H9 (cell line): ENCODE measurements around the gene MYRF. TPM values are rescaled to one million over a fixed set of nuclear protein-coding genes. Genes with fewer than 3 reads are reported as not detected.

Source experiments
- DNase-seq: peaks from one replicate; pipeline ENCODE4 v3.0.0-alpha.2; 2017
- H2AFZ ChIP-seq: one replicate; pipeline ENCODE4 v1.6.1; 2013; ENCODE audit warnings: mild to moderate bottlenecking, low read length, control low read depth, moderate library complexity
- H2AK5ac ChIP-seq: 2 replicates; pipeline ENCODE4 v1.6.1; 2013; ENCODE audit warnings: low read length, control low read depth, mixed read lengths; ENCODE audit not compliant: insufficient read length
- H2BK120ac ChIP-seq: one replicate; pipeline ENCODE4 v1.6.1; 2013; ENCODE audit warnings: low read depth, mild to moderate bottlenecking, low read length, control low read depth, inconsistent platforms; ENCODE audit not compliant: poor library complexity, severe bottlenecking
- H2BK12ac ChIP-seq: 2 replicates; pipeline ENCODE4 v1.6.1; 2013; ENCODE audit warnings: low read length, control low read depth, mixed read lengths, low read depth; ENCODE audit not compliant: insufficient read length
- H2BK15ac ChIP-seq: 2 replicates; pipeline ENCODE4 v1.6.1; 2013; ENCODE audit warnings: low read depth, low read length, control low read depth
- H2BK20ac ChIP-seq: one replicate; pipeline ENCODE4 v1.6.1; 2013; ENCODE audit warnings: low read depth, mild to moderate bottlenecking, low read length, control low read depth, inconsistent platforms; ENCODE audit not compliant: poor library complexity, severe bottlenecking
- H2BK5ac ChIP-seq: 2 replicates; pipeline ENCODE4 v1.6.1; 2013; ENCODE audit warnings: low read length, control low read depth, mixed read lengths; ENCODE audit not compliant: insufficient read length
- H3K14ac ChIP-seq: 2 replicates; pipeline ENCODE4 v1.6.1; 2013; ENCODE audit warnings: low read length, control low read depth; ENCODE audit not compliant: insufficient read depth
- H3K18ac ChIP-seq: 2 replicates; pipeline ENCODE4 v1.6.1; 2013; ENCODE audit warnings: low read depth, mild to moderate bottlenecking, mixed read lengths, low read length, control low read depth; ENCODE audit not compliant: insufficient read length
- H3K23ac ChIP-seq: 2 replicates; pipeline ENCODE4 v1.6.1; 2013; ENCODE audit warnings: low read length, control low read depth, mixed read lengths, low read depth; ENCODE audit not compliant: insufficient read length
- H3K23me2 ChIP-seq: 2 replicates; pipeline ENCODE4 v1.6.1; 2013; ENCODE audit warnings: low read depth, mild to moderate bottlenecking, mixed read lengths, low read length, control low read depth; ENCODE audit not compliant: insufficient read length, poor library complexity, severe bottlenecking
- H3K27ac ChIP-seq: 2 replicates; pipeline ENCODE4 v1.5.1; 2013; ENCODE audit warnings: low read length, control low read depth, mixed read lengths, low read depth; ENCODE audit not compliant: insufficient read length
- H3K27me3 ChIP-seq: 2 replicates; pipeline ENCODE4 v1.6.1; 2013; ENCODE audit warnings: low read length, control low read depth, inconsistent platforms; ENCODE audit not compliant: insufficient read depth
- H3K4ac ChIP-seq: 2 replicates; pipeline ENCODE4 v1.6.1; 2013; ENCODE audit warnings: low read depth, mild to moderate bottlenecking, control low read depth, inconsistent platforms, low read length, moderate library complexity
- H3K4me1 ChIP-seq: 2 replicates; pipeline ENCODE4 v1.6.1; 2013; ENCODE audit warnings: low read length, control low read depth, inconsistent platforms; ENCODE audit not compliant: insufficient read depth
- H3K4me2 ChIP-seq: 2 replicates; pipeline ENCODE4 v1.6.1; 2013; ENCODE audit warnings: low read length, control low read depth, mixed read lengths; ENCODE audit not compliant: insufficient read length, insufficient read depth
- H3K56ac ChIP-seq: 2 replicates; pipeline ENCODE4 v1.6.1; 2013; ENCODE audit warnings: low read depth, mild to moderate bottlenecking, mixed read lengths, low read length, control low read depth; ENCODE audit not compliant: insufficient read length
- H3K79me1 ChIP-seq: 2 replicates; pipeline ENCODE4 v1.6.1; 2013; ENCODE audit warnings: low read depth, mild to moderate bottlenecking, moderate library complexity, low read length, control low read depth, inconsistent platforms; ENCODE audit not compliant: insufficient read depth, poor library complexity, severe bottlenecking
- H3K79me2 ChIP-seq: 2 replicates; pipeline ENCODE4 v1.6.1; 2013; ENCODE audit warnings: low read length, control low read depth, inconsistent platforms; ENCODE audit not compliant: insufficient read depth
- H3K9ac ChIP-seq: 2 replicates; pipeline ENCODE4 v1.6.1; 2013; ENCODE audit warnings: low read length, control low read depth, mixed read lengths; ENCODE audit not compliant: insufficient read length; ENCODE audit errors: extremely low read depth
- H3K9me3 ChIP-seq: one replicate; pipeline ENCODE4 v1.6.1; 2013; ENCODE audit warnings: low read depth, low read length, inconsistent platforms; ENCODE audit not compliant: control insufficient read depth
- H3T11ph ChIP-seq: one replicate; pipeline ENCODE4 v1.6.1; 2013; ENCODE audit warnings: mild to moderate bottlenecking, low read length, control low read depth, inconsistent platforms
- H4K20me1 ChIP-seq: one replicate; pipeline ENCODE4 v1.6.1; 2013; ENCODE audit not compliant: control insufficient read depth, insufficient read length, insufficient read depth
- H4K5ac ChIP-seq: 2 replicates; pipeline ENCODE4 v1.6.1; 2013; ENCODE audit warnings: low read depth, mild to moderate bottlenecking, mixed read lengths, low read length, control low read depth; ENCODE audit not compliant: insufficient read length
- H4K8ac ChIP-seq: replicated peaks from 2 replicates; pipeline ENCODE4 v1.6.1; 2013; ENCODE audit warnings: low read length, control low read depth, mixed read lengths, low read depth; ENCODE audit not compliant: insufficient read length
- H4K91ac ChIP-seq: 2 replicates; pipeline ENCODE4 v1.6.1; 2013; ENCODE audit warnings: low read depth, mild to moderate bottlenecking, moderate library complexity, mixed read lengths, low read length, control low read depth; ENCODE audit not compliant: insufficient read length
- H3K27ac Mint-ChIP-seq, 3 experiments: 2 replicates in 2 of 3; 3 replicates in 1 of 3; pipeline ENCODE4 v1.8.0; 2020 to 2021; ENCODE audit warnings: mixed read lengths in 3 of 3, mild to moderate bottlenecking in 1 of 3, moderate library complexity in 1 of 3
- H3K27me3 Mint-ChIP-seq: 2 replicates; pipeline ENCODE4 v1.8.0; 2021; ENCODE audit warnings: low read depth, mild to moderate bottlenecking, moderate library complexity, mixed read lengths
- H3K36me3 Mint-ChIP-seq, 3 experiments: 2 replicates in 2 of 3; 3 replicates in 1 of 3; pipeline ENCODE4 v1.8.0; 2020 to 2021; ENCODE audit warnings: low read depth in 3 of 3, mixed read lengths in 3 of 3; ENCODE audit not compliant: insufficient read depth in 1 of 3
- H3K4me1 Mint-ChIP-seq, 2 experiments: 2 replicates each; pipeline ENCODE4 v1.8.0; 2020; ENCODE audit warnings: mixed read lengths in 2 of 2
- H3K4me3 Mint-ChIP-seq, 2 experiments: 2 replicates in 1 of 2; 3 replicates in 1 of 2; pipeline ENCODE4 v1.8.0; 2020 to 2021; ENCODE audit warnings: mild to moderate bottlenecking in 2 of 2, mixed read lengths in 2 of 2, moderate library complexity in 1 of 2
- H3K9me3 Mint-ChIP-seq, 2 experiments: 2 replicates in 1 of 2; 3 replicates in 1 of 2; pipeline ENCODE4 v1.8.0; 2020; ENCODE audit warnings: mild to moderate bottlenecking in 2 of 2, mixed read lengths in 2 of 2, moderate library complexity in 1 of 2
- whole genome bisulfite sequencing: extraction: QIAGEN DNeasy Blood & Tissue Kit; methylation state at CpG from one replicate; pipeline ENCODE4 v1.1.7; 2013; ENCODE audit warnings: missing lambda C conversion rate, low lambda C conversion rate, mixed read lengths; ENCODE audit not compliant: insufficient read length; ENCODE audit errors: extremely low coverage; 5-methylcytosine and 5-hydroxymethylcytosine counted together
- total RNA-seq: library from RNA; stranded (reverse); gene quantifications from 2 replicates; pipeline ENCODE4 v1.2.1, GENCODE V29; 2021
- TF ChIP-seq, protein P1 (sequence below): fragments of 200-600 bp; sonication (generic); conservative IDR thresholded peaks from 3 replicates; pipeline ENCODE4 v1.8.0; 2021; ENCODE audit warnings: antibody characterized with exemption, mild to moderate bottlenecking

MYRF gene
- total RNA-seq, 1 experiment from 2014 or later, result 13.9 TPM

DNA sequence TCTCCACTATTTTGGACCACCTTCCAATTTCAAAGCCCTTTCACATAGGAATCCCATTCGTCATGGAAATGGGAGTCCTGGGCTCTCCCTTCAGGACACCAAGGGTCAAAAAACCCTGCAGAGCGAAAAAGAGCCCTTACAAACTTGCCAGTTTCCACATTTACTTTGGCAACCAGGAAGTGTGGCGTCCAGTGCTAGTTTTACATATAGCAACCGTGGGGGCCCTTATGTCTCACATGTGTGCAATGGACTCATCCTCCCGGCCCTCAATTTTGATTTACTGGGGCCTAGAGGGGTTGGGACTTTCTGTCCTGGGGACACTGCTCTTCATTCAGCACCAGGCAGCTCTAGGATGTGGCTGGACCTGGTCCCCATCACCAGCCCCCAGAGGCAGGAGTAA, 38.5 kb upstream of the MYRF start:
- no peak overlapping the region for H3T11ph ChIP-seq
- no peaks in the 10 kb centered on the region for H4K20me1 ChIP-seq
- no peak overlapping the region for H2AK5ac ChIP-seq
- no peaks in the 10 kb centered on the region for H3K9me3 Mint-ChIP-seq
- no peaks in the 10 kb centered on the region for H3K27me3 Mint-ChIP-seq
- H3K4ac ChIP-seq, result no peak overlapping the region
- no peak overlapping the region for H3K23ac ChIP-seq
- no peak overlapping the region for H2BK120ac ChIP-seq
- H4K5ac ChIP-seq, result no peak overlapping the region
- no peak overlapping the region for H2BK20ac ChIP-seq
- no peak overlapping the region for H3K14ac ChIP-seq
- H3K9ac ChIP-seq, result no peak overlapping the region
- no peak overlapping the region for H2AFZ ChIP-seq
- H3K4me2 ChIP-seq, result no peak overlapping the region
- H3K27ac ChIP-seq, result no peak overlapping the region
- H3K9me3 ChIP-seq, result no peaks in the 10 kb centered on the region
- H3K4me1 ChIP-seq, result peaks cover 5% of the 10 kb centered on the region; the same call in 1 of the 2 replicates
- H3K27ac Mint-ChIP-seq, result peak overlapping the region in 1 of 3 experiments; percentile 77; a peak in 1 of 7 replicates
- H2BK15ac ChIP-seq, result no peak overlapping the region
- no peak overlapping the region for H3K56ac ChIP-seq
- H3K4me1 Mint-ChIP-seq, result peaks cover 52 to 64% of the 10 kb centered on the region in 2 experiments
- H2BK5ac ChIP-seq, result no peak overlapping the region
- H3K18ac ChIP-seq, result no peak overlapping the region
- H4K8ac ChIP-seq, result no peak overlapping the region
- no peaks in the 10 kb centered on the region for H3K79me1 ChIP-seq
- no CpG with 5 or more reads among the region's 5 CpGs for WGBS
- no peaks in the 10 kb centered on the region for H3K27me3 ChIP-seq
- no peaks in the 10 kb centered on the region for H3K79me2 ChIP-seq
- TF ChIP-seq, protein P1, sequence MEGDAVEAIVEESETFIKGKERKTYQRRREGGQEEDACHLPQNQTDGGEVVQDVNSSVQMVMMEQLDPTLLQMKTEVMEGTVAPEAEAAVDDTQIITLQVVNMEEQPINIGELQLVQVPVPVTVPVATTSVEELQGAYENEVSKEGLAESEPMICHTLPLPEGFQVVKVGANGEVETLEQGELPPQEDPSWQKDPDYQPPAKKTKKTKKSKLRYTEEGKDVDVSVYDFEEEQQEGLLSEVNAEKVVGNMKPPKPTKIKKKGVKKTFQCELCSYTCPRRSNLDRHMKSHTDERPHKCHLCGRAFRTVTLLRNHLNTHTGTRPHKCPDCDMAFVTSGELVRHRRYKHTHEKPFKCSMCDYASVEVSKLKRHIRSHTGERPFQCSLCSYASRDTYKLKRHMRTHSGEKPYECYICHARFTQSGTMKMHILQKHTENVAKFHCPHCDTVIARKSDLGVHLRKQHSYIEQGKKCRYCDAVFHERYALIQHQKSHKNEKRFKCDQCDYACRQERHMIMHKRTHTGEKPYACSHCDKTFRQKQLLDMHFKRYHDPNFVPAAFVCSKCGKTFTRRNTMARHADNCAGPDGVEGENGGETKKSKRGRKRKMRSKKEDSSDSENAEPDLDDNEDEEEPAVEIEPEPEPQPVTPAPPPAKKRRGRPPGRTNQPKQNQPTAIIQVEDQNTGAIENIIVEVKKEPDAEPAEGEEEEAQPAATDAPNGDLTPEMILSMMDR, result no peak
- H2BK12ac ChIP-seq, result no peak overlapping the region
- no peak overlapping the region for H4K91ac ChIP-seq
- peaks cover 4% of the 10 kb centered on the region for H3K23me2 ChIP-seq
- no peak overlapping the region for H3K4me3 Mint-ChIP-seq
- DNase-seq, result no peak
- no peaks in the 10 kb centered on the region for H3K36me3 Mint-ChIP-seq
